Measurements from ENCODE around the gene HSPA1A.

DNA sequence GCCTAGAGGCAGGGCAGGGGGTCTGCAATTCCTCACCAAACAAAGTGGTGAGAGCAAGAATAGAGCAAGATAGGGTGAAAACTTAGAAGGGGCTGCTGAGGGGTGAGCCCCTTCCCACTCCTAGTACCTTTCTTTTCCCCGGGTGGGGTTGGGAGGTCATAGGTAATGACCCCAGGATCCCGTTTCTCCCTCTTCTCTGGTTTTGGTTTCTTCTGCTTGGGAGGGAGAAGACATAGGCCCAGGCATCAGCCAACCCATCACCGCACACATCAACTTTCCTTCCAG is 23.3 kb upstream of the HSPA1A start:
- TF ChIP-seq, protein P1, sequence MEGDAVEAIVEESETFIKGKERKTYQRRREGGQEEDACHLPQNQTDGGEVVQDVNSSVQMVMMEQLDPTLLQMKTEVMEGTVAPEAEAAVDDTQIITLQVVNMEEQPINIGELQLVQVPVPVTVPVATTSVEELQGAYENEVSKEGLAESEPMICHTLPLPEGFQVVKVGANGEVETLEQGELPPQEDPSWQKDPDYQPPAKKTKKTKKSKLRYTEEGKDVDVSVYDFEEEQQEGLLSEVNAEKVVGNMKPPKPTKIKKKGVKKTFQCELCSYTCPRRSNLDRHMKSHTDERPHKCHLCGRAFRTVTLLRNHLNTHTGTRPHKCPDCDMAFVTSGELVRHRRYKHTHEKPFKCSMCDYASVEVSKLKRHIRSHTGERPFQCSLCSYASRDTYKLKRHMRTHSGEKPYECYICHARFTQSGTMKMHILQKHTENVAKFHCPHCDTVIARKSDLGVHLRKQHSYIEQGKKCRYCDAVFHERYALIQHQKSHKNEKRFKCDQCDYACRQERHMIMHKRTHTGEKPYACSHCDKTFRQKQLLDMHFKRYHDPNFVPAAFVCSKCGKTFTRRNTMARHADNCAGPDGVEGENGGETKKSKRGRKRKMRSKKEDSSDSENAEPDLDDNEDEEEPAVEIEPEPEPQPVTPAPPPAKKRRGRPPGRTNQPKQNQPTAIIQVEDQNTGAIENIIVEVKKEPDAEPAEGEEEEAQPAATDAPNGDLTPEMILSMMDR (IDR thresholded peaks at IDR 0.05; ENCODE audit: low read length): no peak
- no peak for TF ChIP-seq EZH2 (IDR thresholded peaks at IDR 0.05; ENCODE audit: borderline replicate concordance, low read length)

All from OCI-LY1 (cell line).